ENCODE results near the gene FMN1.
A peak's percentile ranks its signal among the peaks of the same experiment; 100 is the strongest.

The FMN1 gene

DNA sequence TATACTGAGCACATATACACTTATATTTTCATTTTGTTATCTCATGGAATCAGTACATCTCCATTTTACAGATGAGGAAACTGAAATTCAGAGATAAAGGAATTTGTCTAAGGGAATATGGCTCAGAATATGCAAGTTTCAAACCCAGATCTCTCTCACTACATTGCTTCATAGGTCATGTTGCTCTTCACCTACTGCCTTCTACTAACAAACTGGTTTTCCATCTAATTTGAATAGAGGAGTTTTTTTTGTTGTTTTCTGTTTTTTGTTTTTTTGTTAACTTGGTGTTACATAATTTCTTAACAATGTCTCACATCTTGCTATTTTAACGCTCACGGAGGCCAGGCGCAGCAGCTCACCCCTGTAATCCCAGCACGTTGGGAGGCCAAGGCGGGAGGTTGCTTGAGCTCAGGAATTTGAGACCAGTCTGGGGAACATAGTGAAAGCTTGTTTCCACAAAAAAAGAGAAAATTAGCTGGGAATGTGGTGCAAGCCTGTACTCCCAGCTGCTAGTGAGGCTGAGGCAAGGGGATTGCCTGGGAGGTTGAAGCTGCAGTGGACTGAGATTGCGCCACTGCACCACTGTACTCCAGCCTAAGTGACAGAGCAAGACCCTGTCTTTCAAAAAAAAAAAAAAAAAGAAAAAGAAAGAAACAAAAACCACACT is 37.0 kb downstream of the FMN1 start:
- TF ChIP-seq POLR2A (IDR thresholded peaks at IDR 0.05; ENCODE audit: low read depth, low read length): no peak
- DNase-seq (ENCODE audit: insufficient read length, low spot score) (no peak), FAIRE-seq (no peak)

DNA sequence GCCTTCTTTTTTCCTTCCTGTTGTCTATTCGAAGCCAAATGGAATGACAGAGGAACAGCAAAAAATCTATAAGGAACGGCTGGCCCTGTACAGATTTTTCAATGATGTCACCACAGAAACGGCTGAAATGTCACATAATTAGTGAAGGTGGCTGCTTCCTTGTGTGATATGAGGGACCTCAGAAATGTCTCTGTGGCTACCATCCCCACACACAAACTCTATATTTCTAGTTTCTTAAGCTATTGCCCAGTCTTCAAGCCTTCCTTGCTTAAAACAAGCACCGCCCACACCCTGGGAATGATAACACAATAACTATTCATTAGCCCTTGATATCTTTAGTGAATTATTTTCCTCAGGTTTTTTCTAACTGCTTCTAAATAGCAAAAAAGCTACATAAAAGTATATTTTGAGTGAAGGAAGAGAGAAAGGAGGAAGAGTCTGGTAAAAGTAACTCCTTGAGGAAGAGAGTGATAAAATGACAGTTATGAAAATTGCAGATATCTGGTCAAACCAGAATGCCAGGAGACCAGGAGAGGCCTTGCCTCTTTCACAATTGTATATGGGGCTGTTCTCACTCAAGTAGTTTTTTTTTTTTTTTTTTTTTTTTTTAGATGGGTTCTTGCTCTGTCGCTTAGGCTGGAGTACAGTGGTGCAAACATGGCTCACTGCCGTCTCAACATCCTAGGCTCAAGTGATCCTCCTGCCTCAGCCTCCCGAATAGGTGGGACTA is 38.7 kb downstream of the FMN1 start:
- TF ChIP-seq POLR2A (IDR thresholded peaks at IDR 0.05; ENCODE audit: low read depth, low read length): no peak
- DNase-seq (ENCODE audit: insufficient read length, low spot score) (no peak), FAIRE-seq (no peak)

DNA sequence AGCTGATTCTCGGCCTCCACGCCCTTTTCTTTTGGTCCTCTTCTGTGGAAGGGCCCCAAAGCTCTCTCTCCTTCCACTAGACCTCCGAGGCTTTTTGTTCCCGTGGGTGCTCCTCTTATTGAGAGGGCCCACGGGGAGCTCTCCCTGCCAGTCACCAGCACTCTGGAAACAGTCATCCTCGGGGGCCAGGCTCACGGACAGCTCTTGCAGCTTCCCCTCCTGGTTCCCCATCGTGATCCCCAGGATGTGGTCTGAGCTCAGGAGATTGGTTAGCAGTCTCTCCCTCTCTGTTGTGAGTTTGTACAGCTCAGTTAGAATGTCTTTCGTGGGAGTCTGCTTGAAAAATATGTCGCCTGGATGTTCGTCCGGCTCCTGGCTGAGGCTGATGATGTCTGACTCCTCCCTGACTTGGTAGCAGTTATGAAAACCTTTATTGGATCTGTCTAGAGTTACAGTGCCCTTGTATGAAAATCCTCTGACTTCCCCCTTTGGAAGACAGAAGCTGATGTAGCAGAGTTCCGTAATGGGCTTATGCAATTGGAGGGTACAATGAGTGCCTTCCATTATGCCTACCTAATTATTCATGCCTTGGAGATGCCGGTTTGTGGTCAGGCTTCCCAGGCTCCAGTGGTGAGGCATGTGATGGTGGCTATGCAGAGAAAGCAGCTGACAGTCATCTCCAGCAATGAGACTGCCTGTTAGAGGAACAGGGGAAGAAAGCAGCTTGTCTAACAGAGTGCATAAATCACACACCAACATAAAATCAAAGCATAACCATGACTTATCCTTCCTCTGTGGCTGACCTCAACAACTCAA is 40.0 kb downstream of the FMN1 start:
- no peak for TF ChIP-seq POLR2A (IDR thresholded peaks at IDR 0.05; ENCODE audit: low read depth, low read length)
- DNase-seq (ENCODE audit: insufficient read length, low spot score) (peak; percentile 37), FAIRE-seq (peak; percentile 97)

DNA sequence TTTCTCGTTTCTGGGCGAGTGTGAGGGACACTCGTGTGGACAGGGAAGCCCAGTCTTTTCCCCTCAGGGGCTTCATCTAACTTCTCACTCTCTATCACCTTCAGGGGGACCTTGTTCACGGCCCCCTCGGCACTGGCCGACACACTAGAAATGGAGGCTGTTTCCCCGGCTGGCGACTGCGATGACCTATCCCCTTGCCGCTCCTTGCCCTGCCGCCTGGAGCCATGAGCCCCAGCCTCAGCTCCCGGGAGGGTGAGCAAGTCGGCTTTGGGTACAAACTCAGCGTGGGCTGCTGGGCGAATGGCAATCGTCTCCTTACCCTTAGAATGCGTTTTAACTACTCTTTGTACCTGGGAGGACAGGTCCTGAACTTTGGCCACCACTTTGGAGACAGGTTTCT is 41.0 kb downstream of the FMN1 start:
- FAIRE-seq: no peak

DNA sequence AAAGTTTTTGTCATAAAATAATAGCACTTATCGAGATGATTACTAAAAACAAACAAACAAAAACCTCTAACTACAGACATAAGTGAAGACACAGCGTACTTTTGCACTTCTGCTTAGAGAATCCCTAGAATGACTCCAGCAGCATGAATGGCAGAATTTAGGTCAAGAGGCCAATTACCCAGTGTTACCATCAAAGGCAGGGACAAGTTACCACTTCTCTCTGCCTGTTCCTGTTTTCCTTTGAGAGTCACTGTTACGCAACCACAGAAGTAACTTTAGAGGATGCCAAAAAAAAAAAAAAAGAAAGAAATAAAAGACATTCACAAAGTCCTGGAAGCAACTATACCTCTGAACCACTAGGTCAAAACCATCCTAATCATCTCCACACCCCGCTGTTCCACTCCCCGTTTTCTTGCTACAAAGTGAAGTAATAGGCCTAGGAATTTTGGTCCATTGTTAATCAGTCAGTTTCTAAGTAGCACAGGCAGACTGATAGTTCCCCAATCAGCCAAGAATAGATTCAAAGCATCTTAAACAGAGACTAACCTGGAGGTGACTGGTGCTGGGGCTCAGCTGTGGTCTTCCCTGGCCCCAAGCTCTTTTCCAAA is 41.9 kb downstream of the FMN1 start:
- DNase-seq (ENCODE audit: insufficient read length, low spot score) (no peak), FAIRE-seq (no peak)
- no peak for TF ChIP-seq POLR2A (IDR thresholded peaks at IDR 0.05; ENCODE audit: low read depth, low read length)

More for the DNA sequence above, 41.0 kb downstream of the FMN1 start:
- DNase-seq (ENCODE audit: insufficient read length, low spot score): no peak
- no peak for TF ChIP-seq POLR2A (IDR thresholded peaks at IDR 0.05; ENCODE audit: low read depth, low read length)

DNA sequence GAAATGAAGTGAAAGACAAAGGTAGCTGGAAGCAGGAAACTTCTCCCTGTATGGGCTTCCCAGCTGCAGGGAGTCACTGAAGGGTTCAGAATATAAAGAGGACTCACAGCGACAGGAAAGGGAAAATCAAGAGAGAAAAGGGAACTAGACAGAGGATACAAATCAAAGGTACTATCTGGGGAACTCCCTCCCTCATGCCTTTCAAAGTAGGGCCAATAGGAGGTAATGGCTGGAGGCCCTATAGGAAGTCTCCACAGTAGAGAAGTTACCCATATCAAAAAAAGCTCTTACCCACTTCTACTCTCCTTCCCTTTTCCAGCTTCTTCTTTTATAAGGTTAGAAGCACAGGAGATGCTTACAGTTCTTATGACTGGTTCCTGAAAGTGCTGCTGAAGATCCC is 43.5 kb downstream of the FMN1 start:
- DNase-seq (ENCODE audit: insufficient read length, low spot score) (no peak), FAIRE-seq (no peak)
- no peak for TF ChIP-seq POLR2A (IDR thresholded peaks at IDR 0.05; ENCODE audit: low read depth, low read length)

DNA sequence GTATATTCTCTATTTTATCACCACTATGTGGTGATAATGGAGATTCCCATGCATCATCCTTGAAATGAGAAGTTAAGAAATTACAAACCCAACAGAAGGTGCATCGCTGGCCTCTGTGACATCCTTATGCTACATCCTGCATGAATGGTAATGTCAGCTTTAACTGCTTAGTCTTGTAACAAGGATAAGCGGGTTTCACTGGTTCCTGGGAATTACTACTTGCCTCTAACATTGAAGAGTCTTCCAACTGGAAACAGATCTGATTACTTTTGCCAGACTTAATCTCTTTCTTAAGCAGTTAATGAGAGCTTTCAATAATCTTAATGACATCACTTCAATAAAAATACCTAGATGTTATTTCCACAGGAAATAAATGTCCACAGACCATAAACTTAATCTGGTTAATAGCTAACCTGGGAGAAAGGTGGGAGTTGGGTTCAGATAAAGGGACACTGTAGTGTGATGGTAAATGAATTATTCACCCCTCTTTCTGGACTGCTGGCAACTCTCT is 44.0 kb downstream of the FMN1 start:
- no peak for TF ChIP-seq POLR2A (IDR thresholded peaks at IDR 0.05; ENCODE audit: low read depth, low read length)
- FAIRE-seq (no peak), DNase-seq (ENCODE audit: insufficient read length, low spot score) (no peak)

DNA sequence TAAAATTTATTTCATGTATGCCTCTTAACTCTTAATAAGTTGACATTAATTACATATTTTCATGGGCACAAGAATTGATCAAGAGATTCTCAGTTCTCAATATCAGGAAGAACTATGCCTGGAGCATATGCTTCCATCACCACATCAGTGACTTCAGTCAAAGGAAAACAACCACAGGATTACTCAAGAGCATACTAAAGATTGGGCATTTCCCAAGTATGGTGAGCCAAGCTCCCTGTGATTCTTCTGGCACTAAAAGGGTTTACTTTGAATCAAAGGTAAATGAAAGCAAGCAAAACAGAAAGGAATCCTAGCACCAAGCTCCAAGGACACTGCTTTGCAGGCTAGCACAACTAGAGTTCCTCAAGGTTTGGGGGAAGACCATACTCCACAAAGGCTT is 44.6 kb downstream of the FMN1 start:
- FAIRE-seq (peak; percentile 15), DNase-seq (ENCODE audit: insufficient read length, low spot score) (no peak)
- TF ChIP-seq POLR2A (IDR thresholded peaks at IDR 0.05; ENCODE audit: low read depth, low read length): no peak

DNA sequence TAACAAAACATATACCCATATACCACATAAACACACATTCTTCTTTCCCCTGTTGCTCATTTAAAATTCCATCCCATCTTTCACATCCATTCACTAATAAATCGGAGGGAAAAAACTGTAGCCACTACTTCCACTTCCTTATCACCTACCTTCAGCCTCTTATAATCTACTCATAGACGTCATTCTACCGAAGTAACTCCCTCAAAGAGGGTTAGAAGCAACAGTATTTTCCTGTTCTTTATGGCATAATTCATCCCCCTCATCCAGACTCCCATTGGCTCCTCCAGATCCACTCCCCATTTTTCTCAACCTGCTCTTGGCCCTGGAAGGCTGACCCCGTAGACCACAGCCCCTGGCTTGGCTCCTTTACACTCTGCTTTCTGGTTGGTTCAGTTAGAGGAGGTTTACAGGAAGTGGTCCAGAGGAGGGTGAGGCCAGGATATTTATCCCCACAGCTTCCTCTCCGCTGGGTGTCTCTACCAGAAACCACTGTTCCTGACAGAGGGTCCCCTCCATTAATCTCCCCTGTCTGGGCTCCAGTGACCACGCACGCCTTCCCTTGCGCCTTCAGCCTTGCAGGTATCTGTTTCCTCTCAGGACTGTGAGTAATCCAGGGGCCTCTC is 46.3 kb downstream of the FMN1 start:
- FAIRE-seq (no peak), DNase-seq (ENCODE audit: insufficient read length, low spot score) (no peak)
- TF ChIP-seq POLR2A (IDR thresholded peaks at IDR 0.05; ENCODE audit: low read depth, low read length): no peak

DNA sequence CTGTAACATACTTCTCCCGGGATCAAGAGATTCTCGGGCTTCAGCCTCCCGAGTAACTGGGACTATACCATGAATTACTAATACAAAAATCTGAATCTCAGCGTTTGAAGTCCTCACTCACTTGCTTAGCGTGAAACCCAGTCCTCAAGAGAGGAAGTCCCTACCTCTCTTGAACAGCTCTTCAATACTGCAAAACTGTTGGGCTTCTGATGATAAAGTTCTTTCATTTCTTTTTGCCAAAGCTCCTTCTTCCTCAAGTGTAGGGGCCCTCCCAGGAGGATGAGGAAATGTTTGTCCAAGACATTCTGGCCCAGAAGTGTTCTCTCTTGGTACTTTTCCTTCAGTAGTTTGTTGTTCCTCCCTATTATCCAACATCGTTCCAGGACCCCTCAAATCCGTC is 48.5 kb downstream of the FMN1 start:
- no peak for DNase-seq (ENCODE audit: insufficient read length, low spot score)
- TF ChIP-seq POLR2A (IDR thresholded peaks at IDR 0.05; ENCODE audit: low read depth, low read length): no peak
- no peak for FAIRE-seq

DNA sequence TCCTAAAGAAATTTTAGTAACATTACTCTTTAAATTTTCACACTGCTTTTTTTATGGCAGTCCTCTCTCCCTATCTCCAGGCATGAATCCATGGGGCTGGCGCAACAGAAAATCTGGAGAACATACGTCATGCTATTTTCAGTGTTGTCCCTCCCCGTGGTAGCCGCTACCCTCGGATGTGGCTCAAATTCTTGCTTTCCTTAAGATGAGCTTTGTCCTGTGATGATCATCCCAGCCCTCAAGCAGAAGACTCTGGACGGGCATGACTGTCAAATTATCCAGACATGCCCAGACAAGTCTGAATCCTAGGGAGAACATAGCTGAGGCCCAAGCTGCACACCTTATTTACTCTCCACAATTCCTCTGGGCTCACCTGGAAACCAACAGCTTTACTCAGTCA is 49.1 kb downstream of the FMN1 start:
- no peak for TF ChIP-seq POLR2A (IDR thresholded peaks at IDR 0.05; ENCODE audit: low read depth, low read length)
- no peak for FAIRE-seq
- no peak for DNase-seq (ENCODE audit: insufficient read length, low spot score)

DNA sequence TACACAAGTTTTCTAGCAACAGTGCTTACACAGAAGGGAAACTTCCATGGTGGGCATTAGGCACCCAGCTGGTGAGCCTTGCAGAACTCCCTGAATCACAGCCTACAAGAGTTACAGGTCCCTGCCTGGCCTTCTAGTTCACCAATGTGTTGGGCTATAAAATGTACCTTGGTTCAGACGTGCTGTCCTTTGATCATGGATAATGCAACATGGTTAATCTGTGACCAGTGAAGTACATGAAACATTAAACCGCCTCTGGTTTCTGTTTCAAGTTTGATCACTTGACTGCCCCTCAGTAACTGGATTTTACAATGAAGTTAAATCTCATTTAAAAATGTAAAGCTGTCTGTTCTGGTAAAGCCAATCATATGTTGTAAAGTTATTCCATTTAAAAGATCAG is 51.8 kb downstream of the FMN1 start:
- DNase-seq (ENCODE audit: insufficient read length, low spot score): no peak
- TF ChIP-seq POLR2A (IDR thresholded peaks at IDR 0.05; ENCODE audit: low read depth, low read length): no peak
- no peak for FAIRE-seq

DNA sequence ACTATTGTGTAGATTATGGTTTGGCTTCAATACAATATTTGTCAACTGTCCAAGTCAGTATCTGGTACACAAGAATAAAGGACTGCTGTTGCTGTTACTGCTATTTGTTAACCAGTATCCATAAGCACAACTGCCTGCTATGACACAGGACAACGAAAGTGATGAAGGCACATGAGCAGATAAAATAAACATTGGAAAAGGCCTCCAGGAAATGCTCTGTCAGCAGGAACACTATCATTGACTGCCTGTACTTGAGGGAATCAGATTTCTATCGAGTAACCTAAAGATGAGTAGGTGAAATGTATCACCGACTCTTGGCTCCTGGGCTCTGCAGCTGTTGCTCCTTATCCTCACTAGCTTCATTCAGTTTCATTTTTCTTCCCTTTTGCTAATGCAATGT is 56.5 kb downstream of the FMN1 start:
- no peak for TF ChIP-seq POLR2A (IDR thresholded peaks at IDR 0.05; ENCODE audit: low read depth, low read length)
- no peak for DNase-seq (ENCODE audit: insufficient read length, low spot score)
- no peak for FAIRE-seq
